HG03175 (cell line): ENCODE results near the gene THRAP3.

ENCODE experiments used
- ATAC-seq: cut with Tn5 transposase; IDR thresholded peaks from one replicate; pipeline ENCODE4 v1.9.1; 2021; ENCODE audit warnings: mild to moderate bottlenecking, moderate library complexity; ENCODE audit not compliant: unreplicated experiment

THRAP3 gene

DNA sequence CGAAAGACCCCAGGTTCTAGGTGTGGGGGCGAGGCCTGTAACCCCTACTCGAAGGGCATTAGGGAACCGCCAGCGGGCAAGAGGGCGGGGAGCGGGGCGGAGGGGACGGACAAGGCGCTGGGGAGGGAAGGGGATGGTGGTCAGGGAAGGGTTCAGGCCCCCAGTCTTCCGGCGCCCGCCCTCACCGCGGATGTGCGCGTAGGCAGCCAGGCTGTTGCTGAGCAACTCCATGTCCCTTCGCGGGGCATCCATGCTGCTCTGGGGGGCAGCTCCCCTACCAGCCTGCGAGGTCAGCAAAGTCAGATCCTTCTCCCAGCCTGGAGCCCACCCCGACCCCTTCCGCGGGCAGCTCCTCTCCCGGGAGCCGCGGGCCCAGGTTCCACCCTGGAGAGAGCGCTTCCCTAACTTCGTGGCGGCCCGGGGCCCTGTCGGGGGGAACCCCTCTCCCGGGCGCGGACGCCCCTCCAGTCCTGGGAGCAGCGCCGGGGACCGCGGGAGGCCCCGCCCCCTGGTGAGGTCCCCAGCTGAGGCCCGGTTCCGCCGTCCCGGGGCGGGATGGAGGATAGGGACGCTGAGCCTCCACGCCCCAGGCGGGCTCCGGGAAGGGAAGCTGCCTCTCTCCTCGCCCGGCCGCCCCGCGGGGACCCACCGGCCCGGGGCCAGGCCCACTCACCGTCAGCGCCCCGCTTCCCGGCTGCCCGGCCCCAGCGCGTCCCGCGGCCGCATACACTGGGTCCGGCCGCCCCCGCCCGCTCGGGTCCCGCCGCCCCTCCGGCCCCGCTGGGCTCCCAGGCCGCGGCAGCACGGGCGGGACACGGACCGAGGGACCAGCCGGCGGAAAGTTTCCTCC, 98.8 kb downstream of the THRAP3 start:
- no peak for ATAC-seq

GRCh38 chr1:36323636-36324352, 99.6 kb downstream of the THRAP3 start, which contains the start of gene EVA1B:
Gene EVA1B (minus strand): TSS chr1:36323645. CDS start chr1:36323037, 608 bp downstream.
- no peak for ATAC-seq

DNA sequence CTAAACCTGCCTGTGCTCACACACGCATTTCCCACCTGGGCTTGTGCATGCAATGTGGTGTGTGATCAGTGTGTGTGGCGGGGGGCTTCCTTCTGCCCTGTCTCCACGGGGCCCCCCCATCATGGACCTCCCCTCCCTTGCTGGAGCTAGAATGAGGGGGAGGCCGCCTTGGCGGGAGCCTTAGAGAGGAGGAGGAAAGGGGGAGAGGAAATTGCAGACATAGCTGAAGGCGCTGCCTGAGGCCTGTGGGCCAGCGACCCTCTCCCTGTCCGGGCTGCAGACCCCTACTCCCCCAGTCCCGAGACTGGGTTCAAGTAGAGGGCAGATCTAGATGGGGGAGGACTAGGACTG, 100.1 kb downstream of the THRAP3 start:
- no peak for ATAC-seq

DNA sequence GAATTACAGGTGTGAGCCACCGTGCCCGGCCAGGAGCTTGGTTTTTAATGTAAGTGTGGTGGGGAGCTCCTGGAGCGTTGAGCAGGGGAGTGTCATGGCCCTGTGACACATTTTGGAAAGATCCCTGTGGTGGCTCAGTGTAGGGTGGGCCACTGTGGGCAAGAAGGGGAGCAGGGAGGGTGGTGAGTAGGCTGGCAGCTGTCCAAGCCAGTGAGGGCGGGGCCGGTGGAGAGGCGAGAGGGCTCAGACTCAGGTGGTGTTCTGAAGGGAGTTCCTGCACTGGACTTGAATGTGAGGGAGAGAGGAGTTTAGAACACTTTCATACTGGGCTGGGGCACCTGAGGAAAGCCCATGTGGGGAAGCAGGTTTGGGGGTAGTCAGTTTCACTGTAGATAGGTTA, 102.3 kb downstream of the THRAP3 start:
- no peak for ATAC-seq

DNA sequence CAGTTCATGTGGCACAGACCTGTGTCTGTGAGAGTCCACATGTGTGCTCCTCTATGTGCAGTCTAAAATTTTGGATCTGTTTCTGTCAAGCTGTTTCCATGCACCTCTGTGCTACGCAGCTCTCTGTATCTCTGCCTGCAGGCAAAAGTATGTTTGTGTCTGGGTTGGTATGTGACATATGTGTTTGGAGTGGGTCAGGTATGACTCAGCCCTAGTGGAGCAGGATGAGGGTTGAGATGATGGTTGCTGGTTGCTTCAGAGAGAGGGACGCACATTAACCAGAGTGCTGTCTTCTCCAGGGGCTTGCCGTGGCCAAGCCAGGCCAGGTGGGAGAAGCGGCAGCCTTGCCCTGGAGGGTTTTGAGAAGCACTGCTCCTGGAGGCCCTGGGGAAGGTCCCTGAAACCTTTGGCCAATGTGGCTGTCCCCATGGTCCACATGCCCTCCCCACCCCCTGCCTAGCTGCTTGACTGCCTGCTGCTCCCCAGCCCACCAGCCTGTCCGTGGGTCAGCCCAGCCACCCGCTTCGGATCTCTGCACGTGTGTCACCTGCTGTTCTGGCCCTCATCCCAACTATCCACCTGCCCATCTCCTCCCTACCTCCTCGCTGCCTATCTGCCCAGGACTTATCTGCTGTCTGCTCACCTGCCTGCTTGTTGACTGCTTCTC, 103.3 kb downstream of the THRAP3 start:
- ATAC-seq: no peak

DNA sequence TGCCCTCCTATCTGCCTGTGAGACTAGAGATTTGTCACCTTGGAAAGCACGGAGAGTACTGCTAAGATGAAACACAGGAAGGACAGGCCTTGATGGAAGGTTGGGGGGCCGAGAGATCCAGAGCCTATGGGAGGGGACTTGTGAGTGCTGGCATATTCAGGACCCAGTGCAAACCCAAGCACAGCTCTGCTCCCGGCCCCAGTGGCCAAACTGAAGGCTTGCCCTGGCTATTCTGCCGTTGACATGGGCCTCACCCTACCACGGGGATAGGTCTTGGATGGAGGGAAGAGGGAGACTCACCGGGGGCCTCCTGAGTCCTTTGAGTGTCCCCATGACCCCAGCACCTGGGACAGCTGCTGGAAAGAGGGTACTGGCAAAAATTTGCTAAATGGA, 103.8 kb downstream of the THRAP3 start:
- ATAC-seq: no peak

GRCh38 chr1:36328713-36329112, 104.5 kb downstream of the THRAP3 start:
- ATAC-seq: no peak

DNA sequence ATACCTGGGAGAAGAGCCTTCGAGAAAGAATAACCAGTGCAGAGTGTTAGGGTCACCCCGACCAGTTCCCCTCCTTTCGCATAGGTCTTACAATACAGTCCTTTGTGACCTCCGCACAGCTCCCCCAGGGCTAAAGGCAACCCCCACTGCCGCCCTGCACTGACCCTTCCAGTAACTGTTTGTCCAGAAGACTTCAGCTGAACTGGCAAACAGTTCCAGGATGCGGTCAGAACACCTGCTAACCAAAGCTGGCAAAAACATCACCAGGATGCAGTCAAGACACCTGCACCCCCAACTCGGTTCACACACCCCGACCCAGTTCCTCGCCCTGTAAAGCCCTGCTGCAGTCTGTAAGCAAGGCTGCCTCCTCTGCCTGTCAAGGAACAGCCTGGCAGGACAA, 105.6 kb downstream of the THRAP3 start:
- ATAC-seq: no peak

- ATAC-seq: no peak
Measured at GRCh38 chr1:36330940-36331339, 106.7 kb downstream of the THRAP3 start.

GRCh38 chr1:36337830-36338229, 113.6 kb downstream of the THRAP3 start:
- no peak for ATAC-seq

DNA sequence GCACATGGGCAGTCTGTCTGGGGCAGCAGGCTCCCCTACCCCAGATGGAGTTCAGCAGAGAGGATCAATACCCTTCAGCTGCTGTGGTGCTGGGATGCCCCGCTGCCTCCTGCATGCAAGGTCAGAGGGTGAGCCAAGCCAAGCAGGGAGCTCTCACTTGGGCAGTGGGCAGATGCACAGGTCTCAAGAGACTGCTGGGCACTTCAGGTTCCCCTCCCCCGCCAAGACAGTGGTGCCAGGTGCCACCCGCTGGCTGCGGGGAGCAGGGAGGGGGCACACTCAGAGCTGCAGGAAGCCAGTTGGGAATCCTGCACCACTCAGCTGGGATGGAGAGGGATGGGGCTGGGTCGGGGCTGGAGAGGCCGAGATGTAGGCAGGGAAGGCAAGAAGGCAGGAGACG, 115.0 kb downstream of the THRAP3 start:
- no peak for ATAC-seq

- no peak for ATAC-seq
Measured at GRCh38 chr1:36339615-36340014, 115.4 kb downstream of the THRAP3 start.

DNA sequence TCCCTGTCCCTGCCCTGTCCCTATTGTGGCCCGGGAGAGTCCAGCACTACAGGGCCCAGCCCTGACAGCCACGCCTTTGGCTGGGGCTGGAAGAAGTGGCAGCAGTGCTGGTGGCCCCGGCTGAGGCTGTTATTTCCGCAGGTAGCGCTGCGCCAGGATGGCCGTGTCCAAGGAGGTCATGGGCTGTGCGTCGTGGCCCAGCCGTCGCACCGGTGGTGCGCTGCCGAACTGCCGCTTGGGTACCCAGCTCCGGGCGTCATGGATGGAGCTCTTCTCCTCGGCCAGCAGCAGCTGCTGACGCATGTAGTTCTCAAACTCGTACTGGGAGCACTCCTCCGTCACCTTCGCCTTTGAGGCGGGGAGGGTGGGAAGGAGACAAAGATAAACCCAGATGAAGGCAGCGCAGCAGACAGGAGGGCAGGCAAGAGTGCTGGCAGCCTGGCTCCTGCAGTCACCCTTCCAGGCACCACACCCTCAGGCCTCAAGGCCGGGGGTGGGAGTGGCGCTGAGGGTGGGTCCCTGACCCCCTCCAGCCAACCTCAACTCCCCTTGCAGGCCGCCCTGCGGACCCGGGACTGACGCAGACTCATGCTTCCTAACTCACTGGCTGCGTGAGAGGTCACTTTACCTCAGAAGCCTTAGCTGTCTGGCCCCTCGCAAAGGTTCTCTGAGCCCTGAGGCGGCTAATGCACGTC, 117.5 kb downstream of the THRAP3 start:
- ATAC-seq: no peak

DNA sequence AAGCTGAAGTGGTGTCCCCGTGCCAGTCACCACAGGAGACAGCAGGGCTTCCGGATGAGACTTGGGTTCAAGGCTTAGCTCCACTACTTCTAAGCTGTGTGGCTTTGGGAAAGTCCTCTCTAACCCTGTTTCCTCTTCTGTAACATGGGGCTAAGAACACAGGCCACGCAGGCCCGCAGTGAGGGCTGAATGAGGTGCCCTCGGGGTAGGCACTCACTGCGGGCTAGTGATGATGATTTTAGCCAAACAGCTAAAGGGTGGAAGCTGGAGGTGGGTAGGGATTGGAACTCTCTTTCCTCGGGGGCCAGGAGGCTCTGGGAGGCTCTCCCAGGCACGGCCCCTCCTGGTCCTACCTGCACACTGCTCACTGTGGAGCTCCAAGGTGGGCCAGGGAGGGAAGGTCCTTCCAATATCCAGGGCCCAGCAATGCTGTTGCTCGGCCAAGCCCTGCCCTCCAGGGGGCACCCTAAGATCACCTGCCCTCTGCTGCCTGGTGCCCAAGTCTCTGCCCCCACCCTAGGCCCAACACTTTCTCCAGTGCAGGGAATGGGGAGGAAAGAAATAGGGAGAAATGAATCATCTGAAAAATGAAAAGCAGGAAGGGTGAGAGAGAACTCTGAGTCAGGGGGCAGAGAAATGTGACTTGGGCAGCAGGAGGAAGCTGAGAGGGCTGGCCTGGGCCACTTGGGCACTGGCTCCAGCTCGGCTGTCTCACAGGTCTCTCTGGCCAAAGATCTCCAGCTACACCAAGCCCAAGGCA, 118.4 kb downstream of the THRAP3 start:
- no peak for ATAC-seq

- ATAC-seq: no peak
Measured at GRCh38 chr1:36343651-36344394, 119.6 kb downstream of the THRAP3 start.

DNA sequence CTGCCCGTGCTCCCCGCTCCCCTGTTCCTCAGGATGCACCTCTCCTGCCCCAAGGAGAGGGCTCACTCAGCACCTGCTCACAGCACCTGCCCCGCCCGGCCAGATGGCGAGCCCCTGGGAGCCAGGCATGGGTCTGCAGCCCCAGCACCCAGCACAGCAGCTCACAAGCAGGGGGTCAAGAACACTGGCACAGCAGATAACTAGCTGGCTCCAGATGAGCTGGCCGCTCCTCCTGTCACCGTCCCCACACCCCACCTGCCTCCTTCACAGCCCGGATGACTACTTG, 120.1 kb downstream of the THRAP3 start:
- no peak for ATAC-seq

GRCh38 chr1:36345353-36345752, 121.1 kb downstream of the THRAP3 start:
- ATAC-seq: no peak

DNA sequence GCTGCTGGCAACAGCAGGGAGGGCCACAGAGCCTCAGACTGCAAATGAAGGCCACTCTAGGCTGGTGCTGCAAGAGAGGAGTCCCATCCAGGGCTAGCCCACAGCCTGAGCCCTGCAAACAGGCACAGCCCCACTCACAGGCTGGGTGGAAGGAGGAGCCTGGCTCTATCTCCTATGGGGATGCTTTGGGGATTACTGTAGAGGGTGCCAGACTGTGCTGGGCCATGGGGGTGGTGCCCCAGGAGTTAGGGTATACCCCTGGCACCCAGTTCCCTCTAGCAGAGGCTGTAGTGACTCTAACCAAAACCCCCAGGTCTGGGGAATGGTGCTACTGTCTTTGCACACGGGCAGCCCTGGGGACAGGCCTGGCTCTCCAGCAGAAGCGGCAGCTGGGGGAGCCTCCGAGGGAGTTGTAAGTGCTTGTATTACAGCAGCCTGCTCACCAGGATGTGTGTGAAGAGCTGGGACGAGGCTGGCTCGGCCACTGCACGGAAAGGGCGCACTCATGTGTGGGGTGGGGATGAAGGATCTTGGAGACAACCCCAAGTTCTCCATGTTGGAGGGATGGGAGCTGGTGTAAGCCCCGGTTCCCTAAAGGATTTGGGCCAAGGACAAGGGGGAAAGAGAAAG, 122.6 kb downstream of the THRAP3 start:
- no peak for ATAC-seq

- peak; percentile 67 for ATAC-seq
Measured at GRCh38 chr1:36349241-36349671, 125.0 kb downstream of the THRAP3 start.
